Measurements from ENCODE around the gene TMEM184A. TPM values are rescaled to one million over a fixed set of nuclear protein-coding genes. Genes with fewer than 3 reads are reported as not detected.
"Not testable (repeated sequence)": the region's sequence is repeated elsewhere in the genome, so short reads cannot be mapped to it uniquely, and the experiment has no call there.

TMEM184A gene
- polyA plus RNA-seq, 2 of the 4 experiments (the other 2 are of a cell fraction), result 14.3 to 18.4 TPM

DNA sequence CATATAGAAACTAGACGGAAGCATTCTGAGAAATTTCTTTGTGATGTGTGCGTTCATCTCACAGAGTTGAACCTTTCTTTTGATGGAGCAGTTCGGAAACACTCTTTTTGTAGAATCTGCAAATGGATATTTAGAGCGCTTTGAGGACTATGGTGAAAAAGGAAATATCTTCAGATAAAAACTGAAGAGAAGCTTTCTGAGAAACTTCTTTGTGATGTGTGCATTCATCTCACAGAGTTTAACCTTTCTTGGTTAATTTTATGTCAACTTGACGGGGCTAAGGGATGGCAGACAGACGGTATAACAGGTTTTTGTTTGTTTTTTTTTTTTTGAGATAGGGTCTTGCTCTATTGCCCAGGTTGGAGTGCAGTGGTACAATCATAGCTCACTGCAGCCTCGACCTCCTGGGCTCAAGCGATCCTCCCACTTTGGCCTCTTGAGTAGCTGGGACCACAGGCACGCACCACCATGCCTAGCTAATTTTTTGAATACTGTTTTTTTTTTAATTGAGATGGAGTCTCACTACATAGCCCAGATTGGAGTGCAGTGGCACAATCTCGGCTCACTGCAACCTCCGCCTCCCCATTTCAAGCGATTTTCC is 36.6 kb downstream of the TMEM184A start:
- TF ChIP-seq EHF (CRISPR knock-in tag; IDR thresholded peaks at IDR 0.05), result 0 out of 2 replicates have a peak, but pooled peaks have one; percentile 16
- ATAC-seq; DNase-seq (ENCODE audit: low read depth in 1 of 2, low spot score in 1 of 2); H3K4me2 ChIP-seq; H3K4me3 ChIP-seq; FAIRE-seq: not testable (repeated sequence)
- WGBS (ENCODE audit: missing lambda C conversion rate), result 93% methylated on average over 12 of the region's 12 CpGs
- CTCF ChIA-PET, result interaction anchor here (0.9 to 7.8 kb wide), 5 partner anchors 13 to 37 kb away, joined by 3 to 64 read pairs (median 5); partner anchors contain the start of genes INTS1 and TMEM184A
- Histone ChIP-seq H3K9me3 (peaks cover 18% of the 10 kb centered on the region), H3K4me1 (peaks cover 61% of the 10 kb centered on the region), H3K27ac (peak overlapping the region; percentile 95 to 98)
- POLR2A ChIA-PET, result interaction anchor here (2.1 kb wide), 1 partner anchor 15 kb away, joined by 5 read pairs; no protein-coding TSS in a partner anchor

DNA sequence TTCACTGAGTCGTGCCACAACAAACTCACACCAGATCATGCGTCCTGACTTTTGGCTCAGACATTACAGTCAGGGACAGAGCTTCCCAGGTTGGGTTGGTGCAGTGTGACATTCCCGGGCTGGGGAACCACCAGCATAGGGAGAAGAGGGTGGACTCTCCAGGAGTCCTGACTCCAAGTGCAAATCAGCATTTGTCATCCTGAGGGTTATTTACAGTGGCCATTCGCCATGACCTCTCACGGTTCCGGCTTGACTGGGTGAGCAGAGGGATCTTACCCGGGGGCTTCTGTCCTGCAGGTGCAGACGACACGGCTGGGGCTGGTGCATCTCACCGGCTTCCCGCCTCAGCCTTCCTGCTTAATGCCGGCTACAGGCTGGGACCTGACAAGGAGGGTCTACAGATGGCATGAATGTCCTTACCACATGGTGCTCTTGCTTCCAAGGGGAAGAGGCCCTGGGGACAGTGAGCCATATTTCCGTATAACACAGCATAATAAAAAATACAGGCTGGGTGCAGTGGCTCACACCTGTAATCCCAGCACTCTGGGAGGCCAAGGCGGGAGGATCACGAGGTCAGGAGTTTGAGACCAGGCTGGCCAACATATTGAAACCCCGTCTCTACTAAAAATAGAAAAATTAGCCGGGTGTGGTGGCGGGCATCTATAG is 39.3 kb downstream of the TMEM184A start:
- H3K9me3 ChIP-seq, result peaks cover 18% of the 10 kb centered on the region
- ATAC-seq, result peak in 1 of 2 experiments; percentile 1; a peak in 2 of 6 replicates
- 39% methylated on average over 18 of the region's 18 CpGs for WGBS (ENCODE audit: missing lambda C conversion rate)
- TF ChIP-seq SMC3 (IDR thresholded peaks at IDR 0.05), result no peak
- TF ChIP-seq PHF8 (IDR thresholded peaks at IDR 0.05; ENCODE audit: borderline replicate concordance, low read depth), result no peak
- 0 out of 5 replicates have a peak, but pooled peaks of 1 of the 2 experiments have one; percentile 22 for TF ChIP-seq JUN (IDR thresholded peaks at IDR 0.05)
- TF ChIP-seq FOSB (CRISPR knock-in tag; IDR thresholded peaks at IDR 0.05), result no peak
- no peak for TF ChIP-seq HEYL (CRISPR knock-in tag; IDR thresholded peaks at IDR 0.05)
- TF ChIP-seq FOSL2 (IDR thresholded peaks at IDR 0.05), result no peak
- TF ChIP-seq FOSL2 (CRISPR knock-in tag; IDR thresholded peaks at IDR 0.05), result no peak; the same call in 1 of the 2 replicates
- no peak for TF ChIP-seq KDM1A (IDR thresholded peaks at IDR 0.05; ENCODE audit: low read depth)
- TF ChIP-seq CBX8 (IDR thresholded peaks at IDR 0.05), result no peak
- TF ChIP-seq RFX5 (IDR thresholded peaks at IDR 0.05), result no peak
- no peak for TF ChIP-seq HOXA7 (CRISPR knock-in tag; IDR thresholded peaks at IDR 0.05)
- no peak for TF ChIP-seq CHD2 (IDR thresholded peaks at IDR 0.05; ENCODE audit: low read length, partially characterized antibody)
- TF ChIP-seq, protein P1, sequence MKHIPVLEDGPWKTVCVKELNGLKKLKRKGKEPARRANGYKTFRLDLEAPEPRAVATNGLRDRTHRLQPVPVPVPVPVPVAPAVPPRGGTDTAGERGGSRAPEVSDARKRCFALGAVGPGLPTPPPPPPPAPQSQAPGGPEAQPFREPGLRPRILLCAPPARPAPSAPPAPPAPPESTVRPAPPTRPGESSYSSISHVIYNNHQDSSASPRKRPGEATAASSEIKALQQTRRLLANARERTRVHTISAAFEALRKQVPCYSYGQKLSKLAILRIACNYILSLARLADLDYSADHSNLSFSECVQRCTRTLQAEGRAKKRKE (CRISPR knock-in tag; IDR thresholded peaks at IDR 0.05; ENCODE audit: low read depth), result no peak
- TF ChIP-seq MAZ (IDR thresholded peaks at IDR 0.05; ENCODE audit: borderline replicate concordance, low read depth, low read length), result no peak
- peak in 1 of 2 experiments; percentile 43; a peak in 2 of 5 replicates for TF ChIP-seq EP300 (IDR thresholded peaks at IDR 0.05)
- TF ChIP-seq CEBPB (IDR thresholded peaks at IDR 0.05), result no peak
- peak; percentile 11; the same call in 1 of the 2 replicates for TF ChIP-seq GATA3 (IDR thresholded peaks at IDR 0.05; ENCODE audit: borderline replicate concordance)
- peak; percentile 55; the same call in 1 of the 2 replicates for TF ChIP-seq HOXB5 (CRISPR knock-in tag; IDR thresholded peaks at IDR 0.05)
- TF ChIP-seq CBX2 (IDR thresholded peaks at IDR 0.05; ENCODE audit: borderline replicate concordance, low read depth), result no peak
- TF ChIP-seq TP53 (CRISPR knock-in tag; IDR thresholded peaks at IDR 0.05), result 0 out of 2 replicates have a peak, but pooled peaks have one; percentile 47
- TF ChIP-seq POLR2AphosphoS2 (conservative IDR thresholded peaks at IDR 0.05; ENCODE audit: low read length), result no peak
- peak; percentile 81 for TF ChIP-seq HOXB13 (CRISPR knock-in tag; IDR thresholded peaks at IDR 0.05; ENCODE audit: low read depth)
- TF ChIP-seq ZSCAN20 (CRISPR knock-in tag; IDR thresholded peaks at IDR 0.05), result no peak
- no peak for TF ChIP-seq FOXS1 (CRISPR knock-in tag; IDR thresholded peaks at IDR 0.05)
- TF ChIP-seq EHF (CRISPR knock-in tag; IDR thresholded peaks at IDR 0.05), result 0 out of 2 replicates have a peak, but pooled peaks have one; percentile 58
- TF ChIP-seq, protein P2, sequence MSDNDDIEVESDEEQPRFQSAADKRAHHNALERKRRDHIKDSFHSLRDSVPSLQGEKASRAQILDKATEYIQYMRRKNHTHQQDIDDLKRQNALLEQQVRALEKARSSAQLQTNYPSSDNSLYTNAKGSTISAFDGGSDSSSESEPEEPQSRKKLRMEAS (IDR thresholded peaks at IDR 0.05), result peak; percentile 65
- TF ChIP-seq EHMT2 (IDR thresholded peaks at IDR 0.05; ENCODE audit: low read depth), result no peak
- ChIA-PET POLR2A (no interaction called here), CTCF (interaction anchor here (0.6 to 7.8 kb wide), 4 partner anchors 10 to 633 kb away, joined by 3 to 64 read pairs (median 4); partner anchors contain the start of gene INTS1)
- no peak overlapping the region for H3K4me3 ChIP-seq
- DNase-seq (ENCODE audit: low read depth in 1 of 2, low spot score in 1 of 2), result peak in 1 of 2 experiments; percentile 77
- peak overlapping the region; percentile 46 for H3K4me2 ChIP-seq
- FAIRE-seq, result no peak
- H3K27ac ChIP-seq, result peak overlapping the region; percentile 95 to 98
- peaks cover 70% of the 10 kb centered on the region for H3K4me1 ChIP-seq

Data from A549 (cell line).